Lower lobe of right lung (tissue), 2 donors: ENCODE measurements around the gene PRR5L. TPM values are rescaled to one million over a fixed set of nuclear protein-coding genes. Genes with fewer than 3 reads are reported as not detected.

Experiments used
- ATAC-seq, 2 donors: fragments of 200-7000 bp; cut with Tn5 transposase; one replicate each; pipeline ENCODE4 v1.9.1; 2020 to 2022; ENCODE audit warnings: mild to moderate bottlenecking in 2 of 2, moderate library complexity in 2 of 2
- DNase-seq: peaks from one replicate; pipeline ENCODE4 v3.0.0-alpha.2; 2020
- H3K27ac ChIP-seq: fragments of 200-600 bp; one replicate; pipeline ENCODE4 v1.8.0; 2022
- H3K27me3 ChIP-seq: fragments of 200-600 bp; one replicate; pipeline ENCODE4 v1.8.0; 2022; ENCODE audit warnings: low read depth
- H3K36me3 ChIP-seq: fragments of 200-600 bp; one replicate; pipeline ENCODE4 v1.8.0; 2022; ENCODE audit warnings: mild to moderate bottlenecking
- H3K4me1 ChIP-seq: fragments of 200-600 bp; one replicate; pipeline ENCODE4 v1.8.0; 2022
- H3K4me3 ChIP-seq: fragments of 200-600 bp; one replicate; pipeline ENCODE4 v1.8.0; 2022; ENCODE audit warnings: mild to moderate bottlenecking
- H3K9me3 ChIP-seq: fragments of 200-600 bp; one replicate; pipeline ENCODE4 v1.8.0; 2022
- intact Hi-C: fragments of 100-400 bp; cut with DNase I; formaldehyde crosslinking; loops from one replicate; pipeline ENCODE4 v1.11.0; 2022
- total RNA-seq: library from RNA; stranded (reverse); fragmentation: NEBNext Ultra II Directional; extraction: Animal tissue kit (Norgen Biotek cat#: 25700); gene quantifications from one replicate; pipeline ENCODE4 v1.2.1, GENCODE V29; 2021
- TF ChIP-seq, protein P1 (sequence below): fragments of 200-600 bp; IDR thresholded peaks from one replicate; pipeline ENCODE4 v1.8.0; 2022; ENCODE audit warnings: antibody characterized with exemption, mild to moderate bottlenecking
- donor health status: DM: no; HTN: yes; CAD: no; lungs with severe emphysema.

PRR5L gene
- total RNA-seq, 1 donor from 2014 or later = 24.9 TPM

DNA sequence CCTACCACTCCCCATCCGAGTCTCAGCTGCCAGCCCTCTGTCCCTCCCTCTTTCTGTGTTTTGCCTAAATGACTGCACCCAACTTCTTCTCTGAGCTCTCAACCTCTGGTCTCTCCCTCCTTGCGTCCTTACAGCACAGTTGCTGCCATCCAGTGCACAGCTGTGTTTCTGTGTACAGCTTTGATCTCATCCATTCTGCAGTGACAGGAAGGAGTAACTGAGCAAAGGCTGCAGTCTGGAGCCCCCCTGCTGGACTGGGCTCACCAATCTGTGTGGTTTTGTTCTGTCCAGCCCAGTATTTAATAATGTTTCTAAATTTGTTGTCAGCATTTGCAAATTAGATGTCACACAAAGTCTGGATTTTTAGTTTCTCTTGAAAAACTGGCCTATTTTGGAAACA lies 43.8 kb downstream of the PRR5L start:
- TF ChIP-seq, protein P1, sequence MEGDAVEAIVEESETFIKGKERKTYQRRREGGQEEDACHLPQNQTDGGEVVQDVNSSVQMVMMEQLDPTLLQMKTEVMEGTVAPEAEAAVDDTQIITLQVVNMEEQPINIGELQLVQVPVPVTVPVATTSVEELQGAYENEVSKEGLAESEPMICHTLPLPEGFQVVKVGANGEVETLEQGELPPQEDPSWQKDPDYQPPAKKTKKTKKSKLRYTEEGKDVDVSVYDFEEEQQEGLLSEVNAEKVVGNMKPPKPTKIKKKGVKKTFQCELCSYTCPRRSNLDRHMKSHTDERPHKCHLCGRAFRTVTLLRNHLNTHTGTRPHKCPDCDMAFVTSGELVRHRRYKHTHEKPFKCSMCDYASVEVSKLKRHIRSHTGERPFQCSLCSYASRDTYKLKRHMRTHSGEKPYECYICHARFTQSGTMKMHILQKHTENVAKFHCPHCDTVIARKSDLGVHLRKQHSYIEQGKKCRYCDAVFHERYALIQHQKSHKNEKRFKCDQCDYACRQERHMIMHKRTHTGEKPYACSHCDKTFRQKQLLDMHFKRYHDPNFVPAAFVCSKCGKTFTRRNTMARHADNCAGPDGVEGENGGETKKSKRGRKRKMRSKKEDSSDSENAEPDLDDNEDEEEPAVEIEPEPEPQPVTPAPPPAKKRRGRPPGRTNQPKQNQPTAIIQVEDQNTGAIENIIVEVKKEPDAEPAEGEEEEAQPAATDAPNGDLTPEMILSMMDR = no peak
- Histone ChIP-seq H3K4me3 (no peak overlapping the region), H3K9me3 (no peaks in the 10 kb centered on the region), H3K27me3 (peaks cover 5% of the 10 kb centered on the region), H3K4me1 (no peaks in the 10 kb centered on the region), H3K27ac (no peak overlapping the region), H3K36me3 (no peaks in the 10 kb centered on the region)
- DNase-seq = no peak
- intact Hi-C loops = no loop called here
- ATAC-seq = no peak

DNA sequence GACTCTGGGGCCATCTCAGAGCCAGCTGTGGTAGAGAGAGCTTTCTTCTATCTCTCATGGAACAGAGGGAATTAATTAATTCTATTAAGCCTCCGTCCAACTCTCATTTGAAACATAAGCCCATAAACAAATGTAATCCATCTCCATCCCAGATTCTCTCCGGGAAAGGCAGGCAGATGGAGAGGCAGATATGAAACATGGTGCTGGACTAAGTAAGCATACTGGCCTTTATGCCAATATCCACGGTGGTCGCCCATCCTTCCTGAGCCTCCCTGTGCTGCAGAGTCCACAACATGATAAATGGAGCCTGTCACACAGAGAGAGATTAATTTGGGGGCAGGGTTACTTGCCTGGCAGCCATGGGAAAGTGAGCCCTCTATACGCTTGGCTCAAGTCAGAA lies 44.8 kb downstream of the PRR5L start:
- no peak overlapping the region for H3K27ac ChIP-seq
- intact Hi-C loops = no loop called here
- H3K4me1 ChIP-seq = no peaks in the 10 kb centered on the region
- TF ChIP-seq, protein P1 = no peak
- ATAC-seq (no peak), DNase-seq (no peak)
- no peaks in the 10 kb centered on the region for H3K9me3 ChIP-seq
- no peaks in the 10 kb centered on the region for H3K36me3 ChIP-seq
- H3K4me3 ChIP-seq = no peak overlapping the region
- H3K27me3 ChIP-seq = peaks cover 5% of the 10 kb centered on the region

DNA sequence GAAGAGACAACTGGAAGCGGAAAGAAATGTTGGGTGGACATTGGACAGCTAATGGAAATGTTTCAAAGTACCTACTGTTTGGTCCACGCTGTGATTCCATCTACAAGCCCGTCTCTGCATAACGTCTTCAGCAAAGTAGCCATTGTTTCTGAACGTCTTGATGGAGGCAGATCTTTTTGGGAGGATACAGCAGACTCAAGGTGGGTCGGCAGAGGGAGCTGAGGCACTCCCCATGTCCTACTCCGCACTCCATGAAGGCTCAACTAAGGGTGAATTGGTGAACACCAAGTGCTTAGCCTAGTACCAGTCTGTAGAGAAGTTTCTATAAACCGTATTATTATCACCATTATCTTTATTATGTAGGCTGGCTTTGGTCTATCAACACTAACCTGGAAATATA lies 45.8 kb downstream of the PRR5L start:
- H3K4me1 ChIP-seq = no peaks in the 10 kb centered on the region
- no peak for DNase-seq

DNA sequence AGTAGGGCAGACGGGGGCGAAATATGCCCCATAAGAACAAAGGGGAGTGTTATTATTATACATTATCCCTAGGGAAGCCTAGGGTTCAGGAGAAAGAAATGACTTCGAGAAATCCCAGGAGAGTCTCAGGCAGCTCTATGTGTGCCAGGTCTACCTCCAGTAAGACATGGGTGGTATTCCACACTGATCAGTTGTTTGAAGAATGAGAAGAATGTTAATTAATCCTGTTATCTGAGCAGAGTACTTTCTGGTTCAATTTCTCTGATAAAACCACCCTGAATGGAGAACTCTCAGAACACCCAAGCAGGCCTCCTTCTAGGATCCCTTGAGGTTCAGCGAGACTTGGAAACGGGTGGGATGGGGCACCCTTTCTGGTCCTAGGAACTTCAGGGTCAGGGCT lies 46.2 kb downstream of the PRR5L start:
- no peak for DNase-seq
- Histone ChIP-seq H3K36me3 (no peaks in the 10 kb centered on the region), H3K27ac (no peak overlapping the region), H3K4me1 (no peaks in the 10 kb centered on the region), H3K27me3 (peaks cover 5% of the 10 kb centered on the region), H3K4me3 (no peak overlapping the region), H3K9me3 (no peaks in the 10 kb centered on the region)
- no peak for ATAC-seq
- TF ChIP-seq, protein P1 = no peak
- intact Hi-C loops = no loop called here

More for the DNA sequence above, 45.8 kb downstream of the PRR5L start:
- TF ChIP-seq, protein P1 = no peak
- no peak for ATAC-seq
- H3K36me3 ChIP-seq = no peaks in the 10 kb centered on the region
- no peaks in the 10 kb centered on the region for H3K9me3 ChIP-seq
- no peak overlapping the region for H3K4me3 ChIP-seq
- H3K27ac ChIP-seq = no peak overlapping the region
- intact Hi-C loops = no loop called here
- H3K27me3 ChIP-seq = peaks cover 5% of the 10 kb centered on the region

DNA sequence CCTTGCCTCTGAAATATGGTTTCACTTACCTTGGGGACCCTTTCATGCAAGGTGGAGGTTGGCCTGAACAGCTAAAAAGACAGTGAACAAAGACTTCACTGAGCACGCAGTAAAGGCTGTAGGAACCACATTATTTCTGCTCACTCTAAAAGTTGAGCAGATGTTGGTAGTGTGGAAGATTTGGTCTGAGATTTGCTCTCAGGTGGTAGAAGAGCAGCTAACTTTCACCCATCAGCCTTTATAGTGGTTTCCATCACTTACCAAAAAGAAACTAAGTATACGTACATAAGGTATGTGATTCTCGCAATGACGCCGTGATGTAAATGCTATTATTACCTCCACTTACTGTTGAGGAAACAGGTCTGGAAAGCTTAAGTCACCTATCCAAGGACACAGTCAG lies 47.3 kb downstream of the PRR5L start:
- intact Hi-C loops = no loop called here
- DNase-seq (no peak), ATAC-seq (no peak)
- Histone ChIP-seq H3K27ac (no peak overlapping the region), H3K4me3 (no peak overlapping the region), H3K4me1 (no peaks in the 10 kb centered on the region), H3K27me3 (peaks cover 5% of the 10 kb centered on the region), H3K9me3 (no peaks in the 10 kb centered on the region), H3K36me3 (no peaks in the 10 kb centered on the region)
- TF ChIP-seq, protein P1 = no peak

DNA sequence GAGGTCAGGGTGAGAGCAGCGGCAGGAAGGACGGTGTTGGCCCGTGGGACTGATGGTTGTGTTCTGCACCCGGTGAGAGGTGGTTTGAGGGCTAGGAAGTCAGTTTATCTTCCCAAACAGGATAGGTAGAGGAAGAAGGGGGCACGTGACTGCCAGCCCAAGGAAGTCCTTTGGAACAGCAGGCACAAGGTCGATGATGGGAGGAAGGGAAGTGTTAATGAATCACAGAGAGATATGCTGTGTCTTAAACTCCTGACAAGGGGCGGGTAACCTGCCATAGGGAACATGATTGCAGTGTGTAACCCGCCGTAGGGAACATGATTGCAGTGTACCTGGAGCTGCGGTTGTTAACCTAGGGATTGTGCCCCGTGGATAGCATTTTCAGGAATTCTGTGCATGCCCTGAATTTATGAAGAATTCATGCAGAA lies 49.0 kb downstream of the PRR5L start:
- H3K4me3 ChIP-seq = no peak overlapping the region
- no peaks in the 10 kb centered on the region for H3K9me3 ChIP-seq
- DNase-seq (no peak), ATAC-seq (no peak)
- H3K27ac ChIP-seq = no peak overlapping the region
- peaks cover 5% of the 10 kb centered on the region for H3K27me3 ChIP-seq
- intact Hi-C loops = no loop called here
- no peaks in the 10 kb centered on the region for H3K36me3 ChIP-seq
- no peaks in the 10 kb centered on the region for H3K4me1 ChIP-seq
- TF ChIP-seq, protein P1 = no peak
